Neural cell (in vitro differentiated cells): ENCODE data around the gene LARP6. TPM values are rescaled to one million over a fixed set of nuclear protein-coding genes. Genes with fewer than 3 reads are reported as not detected.

ENCODE experiments used
- H2AFZ ChIP-seq: fragments of 200-600, 300-800 bp; sonication (generic), shearing (Covaris generic); 2 replicates; pipeline ENCODE4 v1.6.0; 2014; ENCODE audit warnings: low read depth, mild to moderate bottlenecking, antibody characterized with exemption, low read length, moderate library complexity
- H3F3A ChIP-seq: fragments of 200-600 bp; shearing (Covaris generic); 2 replicates; pipeline ENCODE4 v1.6.1; 2016; ENCODE audit warnings: mild to moderate bottlenecking, moderate library complexity, mixed read lengths, antibody characterized with exemption, low read length; ENCODE audit not compliant: insufficient read depth, poor library complexity, severe bottlenecking
- H3K27ac ChIP-seq: fragments of 200-600, 300-800 bp; sonication (generic), shearing (Covaris generic); 2 replicates; pipeline ENCODE4 v1.5.1; 2014; ENCODE audit warnings: mild to moderate bottlenecking, low read length, moderate library complexity
- H3K27me3 ChIP-seq: fragments of 300-800, 200-600 bp; sonication (generic), shearing (Covaris generic); 2 replicates; pipeline ENCODE4 v1.6.0; 2014; ENCODE audit warnings: mild to moderate bottlenecking, low read depth, low read length, moderate library complexity; ENCODE audit not compliant: insufficient read depth
- H3K36me3 ChIP-seq: fragments of 300-800, 200-600 bp; sonication (generic), shearing (Covaris generic); 2 replicates; pipeline ENCODE4 v1.5.1; 2014; ENCODE audit warnings: mild to moderate bottlenecking, antibody characterized with exemption, low read length, moderate library complexity; ENCODE audit not compliant: insufficient read depth
- H3K4me2 ChIP-seq: fragments of 300-800, 200-600 bp; sonication (generic), shearing (Covaris generic); 2 replicates; pipeline ENCODE4 v1.6.0; 2014; ENCODE audit warnings: mild to moderate bottlenecking, low read length
- H3K4me3 ChIP-seq: fragments of 300-800, 200-600 bp; sonication (generic), shearing (Covaris generic); 2 replicates; pipeline ENCODE4 v1.5.1; 2014; ENCODE audit warnings: mild to moderate bottlenecking, low read length, moderate library complexity
- H3K79me2 ChIP-seq: fragments of 200-600 bp; shearing (Covaris generic); replicated peaks from 2 replicates; pipeline ENCODE4 v1.6.0; 2014; ENCODE audit warnings: mild to moderate bottlenecking, low read length, moderate library complexity; ENCODE audit not compliant: insufficient read depth
- H3K9ac ChIP-seq: fragments of 300-800, 200-600 bp; sonication (generic), shearing (Covaris generic); 2 replicates; pipeline ENCODE4 v1.6.1; 2016; ENCODE audit warnings: mild to moderate bottlenecking, low read length, mixed read lengths
- H3K9me2 ChIP-seq: fragments of 200-600 bp; shearing (Covaris generic); 2 replicates; pipeline ENCODE4 v1.6.1; 2016; ENCODE audit warnings: mild to moderate bottlenecking, low read length, mixed read lengths; ENCODE audit not compliant: insufficient read depth
- H3K9me3 ChIP-seq: fragments of 200-600, 300-800 bp; sonication (generic), shearing (Covaris generic); 2 replicates; pipeline ENCODE4 v1.6.1; 2016; ENCODE audit warnings: mild to moderate bottlenecking, mixed run types, low read length, moderate library complexity, mixed read lengths
- H4K20me1 ChIP-seq: fragments of 200-600 bp; shearing (Covaris generic); 2 replicates; pipeline ENCODE4 v1.6.1; 2016; ENCODE audit warnings: mild to moderate bottlenecking, mixed run types; ENCODE audit not compliant: insufficient read depth
- CTCF ChIP-seq: fragments of 450-650 bp; IDR thresholded peaks from 2 replicates; pipeline ENCODE4 v1.5.1; 2014; ENCODE audit warnings: antibody characterized with exemption, mild to moderate bottlenecking, moderate library complexity; ENCODE audit not compliant: poor library complexity, severe bottlenecking
- EP300 ChIP-seq: fragments of 450-650 bp; conservative IDR thresholded peaks from 2 replicates; pipeline ENCODE4 v1.6.1; 2014; ENCODE audit warnings: antibody characterized with exemption, mild to moderate bottlenecking, moderate library complexity; ENCODE audit not compliant: poor library complexity, severe bottlenecking
- EZH2 ChIP-seq: fragments of 200-600, 300-800 bp; shearing (Covaris generic), sonication (generic); IDR thresholded peaks from 2 replicates; pipeline ENCODE4 v1.6.1; 2014; ENCODE audit warnings: antibody characterized with exemption, low read length, borderline replicate concordance, mild to moderate bottlenecking; ENCODE audit not compliant: insufficient read depth, poor library complexity, severe bottlenecking
- MXI1 ChIP-seq: fragments of 450-650 bp; conservative IDR thresholded peaks from 2 replicates; pipeline ENCODE4 v1.6.1; 2014; ENCODE audit warnings: antibody characterized with exemption, mild to moderate bottlenecking; ENCODE audit not compliant: poor library complexity, severe bottlenecking
- POLR2AphosphoS5 ChIP-seq: IDR thresholded peaks from 2 replicates; pipeline ENCODE4 v1.6.1; 2012
- RAD21 ChIP-seq: fragments of 450-650 bp; conservative IDR thresholded peaks from 2 replicates; pipeline ENCODE4 v1.6.1; 2014; ENCODE audit warnings: antibody characterized with exemption, mild to moderate bottlenecking, moderate library complexity
- REST ChIP-seq: IDR thresholded peaks from 2 replicates; pipeline ENCODE4 v1.6.1; 2012; ENCODE audit warnings: borderline replicate concordance
- SMC3 ChIP-seq: fragments of 450-650 bp; conservative IDR thresholded peaks from 2 replicates; pipeline ENCODE4 v1.6.1; 2014; ENCODE audit warnings: antibody characterized with exemption, mild to moderate bottlenecking, moderate library complexity; ENCODE audit not compliant: poor library complexity
- TAF1 ChIP-seq: IDR thresholded peaks from 2 replicates; pipeline ENCODE4 v1.6.1; 2012; ENCODE audit warnings: low read depth
- polyA plus RNA-seq: library from polyadenylated mRNA; depleted of rRNA; stranded (reverse); fragments of >200 nt; gene quantifications from 2 replicates; pipeline ENCODE4 v1.2.3, GENCODE V29; 2014

LARP6 gene
- polyA plus RNA-seq, 1 donor from 2014 or later = 20.4 TPM

- Histone ChIP-seq H3K36me3 (no peaks in the 10 kb centered on the region), H3F3A (no peaks in the 10 kb centered on the region), H3K9ac (no peak overlapping the region), H4K20me1 (no peaks in the 10 kb centered on the region), H3K27me3 (no peaks in the 10 kb centered on the region), H3K4me3 (no peak overlapping the region), H2AFZ (no peak overlapping the region), H3K9me3 (no peaks in the 10 kb centered on the region), H3K27ac (no peak overlapping the region), H3K4me2 (no peak overlapping the region), H3K9me2 (no peaks in the 10 kb centered on the region), H3K79me2 (no peaks in the 10 kb centered on the region)
- no peak for TF ChIP-seq MXI1
- no peak for TF ChIP-seq CTCF
- no peak for TF ChIP-seq TAF1
- TF ChIP-seq RAD21 = no peak
- TF ChIP-seq EZH2 = no peak
- no peak for TF ChIP-seq EP300
- TF ChIP-seq POLR2AphosphoS5 = no peak
- no peak for TF ChIP-seq SMC3
- no peak for TF ChIP-seq REST
These were observed 15.4 kb upstream of the LARP6 start for GRCh38 chr15:70869346-70869745.

GRCh38 chr15:70867911-70868467 lies 14.0 kb upstream of the LARP6 start:
- H3K9ac ChIP-seq = no peak overlapping the region
- no peaks in the 10 kb centered on the region for H3K36me3 ChIP-seq
- H3K9me3 ChIP-seq = no peaks in the 10 kb centered on the region
- H3F3A ChIP-seq = no peaks in the 10 kb centered on the region
- no peaks in the 10 kb centered on the region for H3K27me3 ChIP-seq
- H3K9me2 ChIP-seq = no peaks in the 10 kb centered on the region
- H3K4me3 ChIP-seq = no peak overlapping the region
- no peaks in the 10 kb centered on the region for H4K20me1 ChIP-seq
- no peak overlapping the region for H2AFZ ChIP-seq
- TF ChIP-seq SMC3 (no peak), POLR2AphosphoS5 (peak; percentile 28), EP300 (no peak), CTCF (no peak), EZH2 (no peak)
- H3K27ac ChIP-seq = no peak overlapping the region
- no peak overlapping the region for H3K4me2 ChIP-seq
- H3K79me2 ChIP-seq = no peaks in the 10 kb centered on the region
